K562 (cell line): ENCODE results near the gene ADORA1. TPM values are rescaled to one million over a fixed set of nuclear protein-coding genes. Genes with fewer than 3 reads are reported as not detected.
A peak's percentile ranks its signal among the peaks of the same experiment; 100 is the strongest.

ENCODE experiments used
- CBFA2T2 ChIP-seq: fragments of 450-650 bp; conservative IDR thresholded peaks from 2 replicates; pipeline ENCODE4 v1.6.1; 2017; ENCODE audit warnings: mild to moderate bottlenecking
- CCAR2 ChIP-seq: fragments of 200-400 bp; formaldehyde crosslinking; IDR thresholded peaks from 2 replicates; pipeline ENCODE4 v1.6.1; 2017; ENCODE audit warnings: mild to moderate bottlenecking, low read depth, low read length
- FOXM1 ChIP-seq, 2 experiments: fragments of 450-650 bp in 1 of 2; sonication (generic) in 1 of 2; formaldehyde crosslinking in 1 of 2; IDR thresholded peaks; 2 replicates each; pipeline versions ENCODE4 v1.6.1 to v1.9.0; 2017 to 2022; ENCODE audit warnings: low read depth in 2 of 2, mild to moderate bottlenecking in 2 of 2, missing genetic modification reagents in 1 of 2, moderate library complexity in 1 of 2
- FOXP1 ChIP-seq: sonication (generic); formaldehyde crosslinking; IDR thresholded peaks from 2 replicates; pipeline ENCODE4 v1.8.0; 2022; ENCODE audit warnings: mild to moderate bottlenecking, missing genetic modification reagents
- JUN ChIP-seq, 2 experiments: sonication (generic) in 1 of 2; formaldehyde crosslinking in 1 of 2; IDR thresholded peaks; 2 replicates each; pipeline versions ENCODE4 v1.6.1 to v1.8.0; 2012 to 2022; ENCODE audit warnings: borderline replicate concordance in 2 of 2, mild to moderate bottlenecking in 2 of 2, improper control_type of control experiment in 1 of 2, low read depth in 1 of 2, low read length in 1 of 2, missing genetic modification reagents in 1 of 2
- KAT2B ChIP-seq: IDR thresholded peaks from one replicate; pipeline ENCODE4 v1.6.1; 2012; ENCODE audit warnings: low read depth, mild to moderate bottlenecking, control low read depth, inconsistent platforms, low read length, moderate library complexity
- MAFG ChIP-seq: fragments of 450-650 bp; conservative IDR thresholded peaks from 2 replicates; pipeline ENCODE4 v1.6.1; 2016; ENCODE audit warnings: missing genetic modification characterization, missing compliant biosample characterization
- MYBL2 ChIP-seq, 2 experiments: fragments of 450-650 bp in 1 of 2; sonication (generic) in 1 of 2; formaldehyde crosslinking in 1 of 2; IDR thresholded peaks; 2 replicates each; pipeline versions ENCODE4 v1.6.1 to v1.8.1; 2017 to 2022; ENCODE audit warnings: borderline replicate concordance in 1 of 2, inconsistent platforms in 1 of 2, low read depth in 1 of 2, mild to moderate bottlenecking in 1 of 2, missing genetic modification reagents in 1 of 2, moderate library complexity in 1 of 2
- NCOA1 ChIP-seq: fragments of 450-650 bp; IDR thresholded peaks from 2 replicates; pipeline ENCODE4 v1.6.1; 2016; ENCODE audit warnings: low read depth
- NFIX ChIP-seq: fragments of 250-450 bp; sonication (Bioruptor Pico); IDR thresholded peaks from 2 replicates; pipeline ENCODE4 v1.4.0; 2020; ENCODE audit warnings: low read depth, mild to moderate bottlenecking, moderate library complexity
- NR2C1 ChIP-seq, 2 experiments: fragments of 450-650 bp; IDR thresholded peaks; 2 replicates each; pipeline ENCODE4 v1.6.1; 2017; ENCODE audit warnings: mild to moderate bottlenecking in 2 of 2, antibody characterized with exemption in 1 of 2, inconsistent platforms in 1 of 2, missing compliant biosample characterization in 1 of 2, missing genetic modification characterization in 1 of 2
- PML ChIP-seq: IDR thresholded peaks from 2 replicates; pipeline ENCODE4 v1.6.1; 2012; ENCODE audit warnings: low read length, inconsistent platforms
- POLR2G ChIP-seq: fragments of 200-400 bp; formaldehyde crosslinking; IDR thresholded peaks from 2 replicates; pipeline ENCODE4 v1.6.1; 2017; ENCODE audit warnings: low read depth, mild to moderate bottlenecking, antibody characterized with exemption, low read length, moderate library complexity
- SMAD1 ChIP-seq: fragments of 150-350 bp; IDR thresholded peaks from 2 replicates; pipeline ENCODE4 v1.6.1; 2014; ENCODE audit warnings: low read length, low read depth; ENCODE audit not compliant: partially characterized antibody
- SMC3 ChIP-seq: conservative IDR thresholded peaks from 2 replicates; pipeline ENCODE4 v1.6.1; 2011; ENCODE audit warnings: low read depth, low read length, improper control_type of control experiment; ENCODE audit not compliant: insufficient read depth
- STAG1 ChIP-seq: sonication (generic); formaldehyde crosslinking; IDR thresholded peaks from 2 replicates; pipeline ENCODE4 v1.5.0; 2020; ENCODE audit warnings: missing genetic modification reagents, borderline replicate concordance
- ZFP36 ChIP-seq: fragments of 150-350 bp; IDR thresholded peaks from 2 replicates; pipeline ENCODE4 v1.6.1; 2018; ENCODE audit warnings: low read length, low read depth; ENCODE audit not compliant: partially characterized antibody
- ZNF57 ChIP-seq: fragments of 450-650 bp; formaldehyde crosslinking; IDR thresholded peaks from 2 replicates; pipeline ENCODE4 v1.4.0; 2020; ENCODE audit warnings: mild to moderate bottlenecking, moderate library complexity
- polyA plus RNA-seq, 8 experiments: library from polyadenylated mRNA; depleted of rRNA in 4 of 8; stranded (reverse) in 5 of 8; unstranded in 3 of 8; fragments of >200 nt; fragmentation: Nextera tagmentation in 2 of 8; fragmentation: Illumina TruSeq in 1 of 8; extraction: Ambion mirVana in 2 of 8; extraction: Trizol in 1 of 8; gene quantifications; 2 replicates each; pipeline versions ENCODE4 v1.2.1 to v1.2.3, GENCODE V29; 2011 to 2014; ENCODE audit warnings: inconsistent platforms in 1 of 8, missing spikeins in 1 of 8
- total RNA-seq, 7 experiments: library from RNA; depleted of rRNA in 6 of 7; stranded (reverse); fragments of >200 nt in 6 of 7; fragmentation: Illumina TruSeq in 2 of 7; extraction: Trizol in 2 of 7; gene quantifications; 2 replicates each; pipeline versions ENCODE4 v1.2.1 to v1.2.3, GENCODE V29; 2011 to 2021; ENCODE audit warnings: low replicate concordance in 1 of 7
- TF ChIP-seq, protein P1 (sequence below): fragments of 150-350 bp; IDR thresholded peaks from 2 replicates; pipeline ENCODE4 v1.6.1; 2014; ENCODE audit warnings: low read depth, mild to moderate bottlenecking, low read length, borderline replicate concordance
- TF ChIP-seq, protein P2 (sequence below): fragments of 450-650 bp; IDR thresholded peaks from 2 replicates; pipeline ENCODE4 v1.6.1; 2016
- TF ChIP-seq, protein P3 (sequence below): fragments of 450-650 bp; IDR thresholded peaks from 2 replicates; pipeline ENCODE4 v1.6.1; 2017; ENCODE audit warnings: mild to moderate bottlenecking, moderate library complexity

The ADORA1 gene
- total and polyA plus RNA-seq, 9 of the 15 experiments (the other 6 are each of a cell fraction or from before 2014, with no cell fraction given): not detected

DNA sequence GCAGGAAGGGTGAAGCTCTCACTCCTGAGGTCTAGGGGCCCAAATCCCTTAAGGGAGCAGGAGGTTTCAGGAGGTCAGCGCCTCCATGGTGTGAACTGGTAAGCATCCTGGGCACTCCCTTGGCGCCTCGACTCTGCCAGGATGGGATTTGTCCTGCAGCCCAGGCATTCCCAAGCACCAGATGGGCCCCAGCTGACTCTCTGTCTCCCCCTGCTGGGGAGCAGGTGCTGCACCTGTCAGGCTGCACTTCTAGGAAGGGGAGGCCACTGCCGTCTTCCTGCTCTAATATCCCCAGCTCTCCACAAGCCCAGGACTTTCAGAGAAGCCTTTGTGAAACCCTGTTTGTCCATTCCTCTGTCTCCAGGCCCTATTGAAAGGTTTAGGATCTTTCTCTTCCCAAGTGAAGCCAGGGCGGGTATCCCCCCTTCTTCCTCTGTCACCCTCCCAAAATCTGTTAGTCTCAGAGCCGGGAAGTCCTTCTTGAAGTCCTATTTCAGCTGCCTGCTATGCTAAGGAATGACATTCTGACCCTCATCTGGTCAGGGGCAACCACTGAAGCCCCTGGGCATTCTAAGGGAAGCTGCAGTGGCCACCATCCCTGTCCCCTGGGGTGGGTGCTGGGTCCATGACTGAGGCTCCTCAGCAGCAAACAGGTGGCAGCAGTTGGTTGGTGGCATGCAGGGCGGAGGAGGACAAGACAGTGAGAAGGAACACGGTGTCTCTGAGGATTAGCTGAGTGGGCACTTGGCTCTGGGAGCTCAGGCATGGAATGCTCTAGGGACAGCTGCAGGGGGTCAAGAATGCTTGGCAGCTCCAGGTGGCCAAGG is 44.9 kb downstream of the ADORA1 start (continued):
- TF ChIP-seq, protein P1, sequence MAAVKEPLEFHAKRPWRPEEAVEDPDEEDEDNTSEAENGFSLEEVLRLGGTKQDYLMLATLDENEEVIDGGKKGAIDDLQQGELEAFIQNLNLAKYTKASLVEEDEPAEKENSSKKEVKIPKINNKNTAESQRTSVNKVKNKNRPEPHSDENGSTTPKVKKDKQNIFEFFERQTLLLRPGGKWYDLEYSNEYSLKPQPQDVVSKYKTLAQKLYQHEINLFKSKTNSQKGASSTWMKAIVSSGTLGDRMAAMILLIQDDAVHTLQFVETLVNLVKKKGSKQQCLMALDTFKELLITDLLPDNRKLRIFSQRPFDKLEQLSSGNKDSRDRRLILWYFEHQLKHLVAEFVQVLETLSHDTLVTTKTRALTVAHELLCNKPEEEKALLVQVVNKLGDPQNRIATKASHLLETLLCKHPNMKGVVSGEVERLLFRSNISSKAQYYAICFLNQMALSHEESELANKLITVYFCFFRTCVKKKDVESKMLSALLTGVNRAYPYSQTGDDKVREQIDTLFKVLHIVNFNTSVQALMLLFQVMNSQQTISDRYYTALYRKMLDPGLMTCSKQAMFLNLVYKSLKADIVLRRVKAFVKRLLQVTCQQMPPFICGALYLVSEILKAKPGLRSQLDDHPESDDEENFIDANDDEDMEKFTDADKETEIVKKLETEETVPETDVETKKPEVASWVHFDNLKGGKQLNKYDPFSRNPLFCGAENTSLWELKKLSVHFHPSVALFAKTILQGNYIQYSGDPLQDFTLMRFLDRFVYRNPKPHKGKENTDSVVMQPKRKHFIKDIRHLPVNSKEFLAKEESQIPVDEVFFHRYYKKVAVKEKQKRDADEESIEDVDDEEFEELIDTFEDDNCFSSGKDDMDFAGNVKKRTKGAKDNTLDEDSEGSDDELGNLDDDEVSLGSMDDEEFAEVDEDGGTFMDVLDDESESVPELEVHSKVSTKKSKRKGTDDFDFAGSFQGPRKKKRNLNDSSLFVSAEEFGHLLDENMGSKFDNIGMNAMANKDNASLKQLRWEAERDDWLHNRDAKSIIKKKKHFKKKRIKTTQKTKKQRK: no peak
- TF ChIP-seq SMC3 (peak; percentile 91), FOXM1 (IDR thresholded peaks at IDR 0.05; ENCODE audit: low read depth) (no peak), FOXM1 (CRISPR knock-in tag; IDR thresholded peaks at IDR 0.05; ENCODE audit: low read depth) (no peak), FOXP1 (CRISPR knock-in tag) (no peak), KAT2B (no peak), MAFG (tag) (no peak), ZNF57 (no peak), JUN (IDR thresholded peaks at IDR 0.05; ENCODE audit: borderline replicate concordance, low read depth, low read length) (no peak), JUN (CRISPR knock-in tag; IDR thresholded peaks at IDR 0.05; ENCODE audit: borderline replicate concordance) (no peak), PML (no peak), NR2C1 (IDR thresholded peaks at IDR 0.05) (no peak), NR2C1 (tag; IDR thresholded peaks at IDR 0.05) (no peak), CCAR2 (no peak), NCOA1 (no peak), STAG1 (peak; percentile 35; the same call in 1 of the 2 replicates), MYBL2 (IDR thresholded peaks at IDR 0.05; ENCODE audit: low read depth) (no peak), MYBL2 (CRISPR knock-in tag; IDR thresholded peaks at IDR 0.05; ENCODE audit: borderline replicate concordance) (no peak), NFIX (CRISPR knock-in tag) (no peak), CBFA2T2 (no peak), POLR2G (no peak), ZFP36 (no peak), SMAD1 (no peak)
- TF ChIP-seq, protein P2, sequence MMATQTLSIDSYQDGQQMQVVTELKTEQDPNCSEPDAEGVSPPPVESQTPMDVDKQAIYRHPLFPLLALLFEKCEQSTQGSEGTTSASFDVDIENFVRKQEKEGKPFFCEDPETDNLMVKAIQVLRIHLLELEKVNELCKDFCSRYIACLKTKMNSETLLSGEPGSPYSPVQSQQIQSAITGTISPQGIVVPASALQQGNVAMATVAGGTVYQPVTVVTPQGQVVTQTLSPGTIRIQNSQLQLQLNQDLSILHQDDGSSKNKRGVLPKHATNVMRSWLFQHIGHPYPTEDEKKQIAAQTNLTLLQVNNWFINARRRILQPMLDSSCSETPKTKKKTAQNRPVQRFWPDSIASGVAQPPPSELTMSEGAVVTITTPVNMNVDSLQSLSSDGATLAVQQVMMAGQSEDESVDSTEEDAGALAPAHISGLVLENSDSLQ: peak; percentile 62
- TF ChIP-seq, protein P3, sequence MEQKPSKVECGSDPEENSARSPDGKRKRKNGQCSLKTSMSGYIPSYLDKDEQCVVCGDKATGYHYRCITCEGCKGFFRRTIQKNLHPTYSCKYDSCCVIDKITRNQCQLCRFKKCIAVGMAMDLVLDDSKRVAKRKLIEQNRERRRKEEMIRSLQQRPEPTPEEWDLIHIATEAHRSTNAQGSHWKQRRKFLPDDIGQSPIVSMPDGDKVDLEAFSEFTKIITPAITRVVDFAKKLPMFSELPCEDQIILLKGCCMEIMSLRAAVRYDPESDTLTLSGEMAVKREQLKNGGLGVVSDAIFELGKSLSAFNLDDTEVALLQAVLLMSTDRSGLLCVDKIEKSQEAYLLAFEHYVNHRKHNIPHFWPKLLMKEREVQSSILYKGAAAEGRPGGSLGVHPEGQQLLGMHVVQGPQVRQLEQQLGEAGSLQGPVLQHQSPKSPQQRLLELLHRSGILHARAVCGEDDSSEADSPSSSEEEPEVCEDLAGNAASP: no peak
